ENCODE data around the gene ZNF837.

- TF ChIP-seq, protein P1, sequence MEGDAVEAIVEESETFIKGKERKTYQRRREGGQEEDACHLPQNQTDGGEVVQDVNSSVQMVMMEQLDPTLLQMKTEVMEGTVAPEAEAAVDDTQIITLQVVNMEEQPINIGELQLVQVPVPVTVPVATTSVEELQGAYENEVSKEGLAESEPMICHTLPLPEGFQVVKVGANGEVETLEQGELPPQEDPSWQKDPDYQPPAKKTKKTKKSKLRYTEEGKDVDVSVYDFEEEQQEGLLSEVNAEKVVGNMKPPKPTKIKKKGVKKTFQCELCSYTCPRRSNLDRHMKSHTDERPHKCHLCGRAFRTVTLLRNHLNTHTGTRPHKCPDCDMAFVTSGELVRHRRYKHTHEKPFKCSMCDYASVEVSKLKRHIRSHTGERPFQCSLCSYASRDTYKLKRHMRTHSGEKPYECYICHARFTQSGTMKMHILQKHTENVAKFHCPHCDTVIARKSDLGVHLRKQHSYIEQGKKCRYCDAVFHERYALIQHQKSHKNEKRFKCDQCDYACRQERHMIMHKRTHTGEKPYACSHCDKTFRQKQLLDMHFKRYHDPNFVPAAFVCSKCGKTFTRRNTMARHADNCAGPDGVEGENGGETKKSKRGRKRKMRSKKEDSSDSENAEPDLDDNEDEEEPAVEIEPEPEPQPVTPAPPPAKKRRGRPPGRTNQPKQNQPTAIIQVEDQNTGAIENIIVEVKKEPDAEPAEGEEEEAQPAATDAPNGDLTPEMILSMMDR (IDR thresholded peaks at IDR 0.05) = no peak
- TF ChIP-seq POLR2AphosphoS5 (IDR thresholded peaks at IDR 0.05) (no peak), POLR2A (IDR thresholded peaks at IDR 0.05) (no peak)
These were observed 12.3 kb upstream of the ZNF837 start for GRCh38 chr19:58392945-58393724.

Data from breast epithelium (tissue), 3 donors.